ENCODE data around the gene POPDC2.

DNA sequence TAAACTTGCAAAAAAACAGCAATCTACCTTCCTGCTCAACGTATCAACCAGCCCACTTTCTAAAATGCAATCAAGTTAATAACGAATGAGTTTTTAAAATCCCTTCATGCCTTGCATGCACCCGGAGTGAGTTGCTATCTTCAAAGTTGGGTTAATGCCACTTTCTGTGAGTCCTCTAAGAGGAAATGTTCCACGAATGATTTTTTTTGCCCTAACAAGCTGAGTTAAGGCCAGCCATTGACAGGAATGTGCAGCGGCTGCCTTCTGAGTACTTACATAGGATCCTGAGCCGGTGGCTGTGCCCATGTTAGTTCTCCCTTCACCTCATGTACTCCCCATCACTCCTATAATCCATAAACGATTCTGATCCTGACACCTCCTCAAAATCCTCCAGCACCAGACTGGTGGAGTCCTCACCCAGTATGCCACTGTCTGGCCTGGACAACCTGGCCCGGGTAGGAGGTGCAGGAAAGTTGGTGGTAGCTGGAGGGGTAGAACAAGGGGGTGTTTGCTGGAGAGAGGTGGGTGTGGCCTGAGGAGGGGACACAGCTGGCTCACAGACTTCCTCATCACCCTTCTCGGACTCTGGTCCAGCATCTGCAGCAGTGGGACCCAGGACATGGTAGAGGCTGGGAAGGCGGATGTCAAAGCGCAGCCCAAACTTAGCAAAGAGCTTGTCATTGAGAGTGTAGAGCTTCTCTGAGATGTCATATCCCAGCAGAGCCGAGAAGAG, 12.4 kb downstream of the POPDC2 start:
- TF ChIP-seq EZH2 (IDR thresholded peaks at IDR 0.05) (no peak), POLR2AphosphoS5 (IDR thresholded peaks at IDR 0.05; ENCODE audit: borderline replicate concordance, low read depth, low read length) (no peak), FOXP2 (optimal IDR thresholded peaks at IDR 0.05; ENCODE audit: control extremely low read depth, extremely low read length, insufficient read depth) (no peak)

Data from SK-N-MC (cell line).